A549 (cell line): Measurements from ENCODE around the gene CALCOCO1. TPM values are rescaled to one million over a fixed set of nuclear protein-coding genes. Genes with fewer than 3 reads are reported as not detected.

ENCODE experiments used
- ATAC-seq, 2 experiments: fragments of 200-7000 bp in 1 of 2; fragments of >200 bp in 1 of 2; cut with Nextera tagmentation in 1 of 2; cut with Tn5 transposase in 1 of 2; 3 replicates each; pipeline versions ENCODE4 v1.8.0 to v1.9.1; 2018 to 2020; ENCODE audit warnings: mild to moderate bottlenecking in 1 of 2, moderate library complexity in 1 of 2
- CTCF ChIA-PET: fragments of 300-600 bp; sonication (Branson Sonifier 250); formaldehyde crosslinking; extraction: SDS; loops from one replicate; lab custom pipeline; 2021; ENCODE audit warnings: antibody characterized with exemption, inconsistent platforms; lab: Yijun Ruan, JAX
- POLR2A ChIA-PET: fragments of 350-600 bp; formaldehyde crosslinking; extraction: SDS; loops from one replicate; lab custom pipeline; 2021; ENCODE audit warnings: antibody characterized with exemption, inconsistent platforms; lab: Yijun Ruan, JAX
- DNase-seq, 2 experiments: peaks; one replicate each; pipeline versions ENCODE4 v3.0.0 to v3.0.0-alpha.2; 2011 to 2016; ENCODE audit warnings: low read depth in 1 of 2, low spot score in 1 of 2
- FAIRE-seq: peaks from 2 replicates; lab custom pipeline; 2011; peaks lifted over from hg19 to GRCh38; lab: Jason Lieb, UNC
- H3K27ac ChIP-seq, 2 experiments: fragments of >200 bp; sonication (Bioruptor Twin); formaldehyde crosslinking; 3 replicates each; pipeline ENCODE4 v1.5.1; 2016 to 2017
- H3K4me1 ChIP-seq: fragments of >200 bp; sonication (Bioruptor Twin); formaldehyde crosslinking; 3 replicates; pipeline ENCODE4 v1.6.1; 2016
- H3K4me2 ChIP-seq: fragments of >200 bp; sonication (Bioruptor Twin); formaldehyde crosslinking; 3 replicates; pipeline ENCODE4 v1.6.1; 2016
- H3K4me3 ChIP-seq: fragments of >200 bp; sonication (Bioruptor Twin); formaldehyde crosslinking; 3 replicates; pipeline ENCODE4 v1.5.1; 2016
- H3K9me3 ChIP-seq: fragments of >200 bp; sonication (Bioruptor Twin); formaldehyde crosslinking; 3 replicates; pipeline ENCODE4 v1.6.1; 2016
- BCL3 ChIP-seq: fragments of >200 bp; sonication (Bioruptor Twin); formaldehyde crosslinking; IDR thresholded peaks from 3 replicates; pipeline ENCODE4 v1.6.1; 2016
- EHF ChIP-seq: fragments of 250-450 bp; sonication (Bioruptor Pico); IDR thresholded peaks from 2 replicates; pipeline ENCODE4 v1.5.0; 2020; ENCODE audit warnings: mild to moderate bottlenecking
- EHMT2 ChIP-seq: fragments of 200-600 bp; sonication (generic); IDR thresholded peaks from 2 replicates; pipeline ENCODE4 v1.6.1; 2016; ENCODE audit warnings: antibody characterized with exemption, low read depth, mild to moderate bottlenecking, moderate library complexity
- FOSL2 ChIP-seq, 2 experiments: fragments of 450-650 bp in 1 of 2; fragments of >200 bp in 1 of 2; sonication (Bioruptor Twin) in 1 of 2; formaldehyde crosslinking; IDR thresholded peaks; 2 replicates each; pipeline versions ENCODE4 v1.5.0 to v1.6.1; 2016 to 2020; ENCODE audit warnings: mild to moderate bottlenecking in 1 of 2, moderate library complexity in 1 of 2
- GATA3 ChIP-seq: IDR thresholded peaks from 2 replicates; pipeline ENCODE4 v1.6.1; 2012; ENCODE audit warnings: borderline replicate concordance
- HES2 ChIP-seq: fragments of >200 bp; sonication (Bioruptor Twin); formaldehyde crosslinking; IDR thresholded peaks from 2 replicates; pipeline ENCODE4 v1.6.1; 2016
- HEYL ChIP-seq: fragments of 250-450 bp; sonication (Bioruptor Pico); IDR thresholded peaks from 2 replicates; pipeline ENCODE4 v1.8.0; 2021; ENCODE audit warnings: mild to moderate bottlenecking, moderate library complexity
- HMGXB4 ChIP-seq: fragments of 250-450 bp; sonication (Bioruptor Pico); IDR thresholded peaks from 2 replicates; pipeline ENCODE4 v1.5.0; 2021; ENCODE audit warnings: mild to moderate bottlenecking, moderate library complexity, borderline replicate concordance
- JUNB ChIP-seq: fragments of >200 bp; sonication (Bioruptor Twin); formaldehyde crosslinking; IDR thresholded peaks from 2 replicates; pipeline ENCODE4 v1.6.1; 2016
- KDM1A ChIP-seq: fragments of 200-600 bp; sonication (generic); IDR thresholded peaks from 2 replicates; pipeline ENCODE4 v1.6.1; 2016; ENCODE audit warnings: low read depth, mild to moderate bottlenecking
- MAZ ChIP-seq: fragments of 150-350 bp; IDR thresholded peaks from 2 replicates; pipeline ENCODE4 v1.6.1; 2014; ENCODE audit warnings: antibody characterized with exemption, low read depth, low read length, borderline replicate concordance
- RCOR1 ChIP-seq: fragments of 150-350 bp; IDR thresholded peaks from 2 replicates; pipeline ENCODE4 v1.6.1; 2014; ENCODE audit warnings: antibody characterized with exemption, low read length, low read depth
- RFX5 ChIP-seq: fragments of 450-650 bp; IDR thresholded peaks from 2 replicates; pipeline ENCODE4 v1.7.1; 2014; ENCODE audit warnings: antibody characterized with exemption, mild to moderate bottlenecking, moderate library complexity
- SMC3 ChIP-seq: fragments of >200 bp; sonication (Bioruptor Twin); formaldehyde crosslinking; IDR thresholded peaks from 3 replicates; pipeline ENCODE4 v1.6.1; 2018; ENCODE audit warnings: inconsistent platforms
- SREBF2 ChIP-seq: fragments of 450-650 bp; IDR thresholded peaks from 2 replicates; pipeline ENCODE4 v1.6.1; 2014; ENCODE audit warnings: mild to moderate bottlenecking, moderate library complexity
- TP53 ChIP-seq: fragments of 250-450 bp; sonication (Bioruptor Pico); IDR thresholded peaks from 2 replicates; pipeline ENCODE4 v1.5.0; 2021; ENCODE audit warnings: mild to moderate bottlenecking, moderate library complexity
- ZSCAN20 ChIP-seq: fragments of 250-450 bp; sonication (Bioruptor Pico); IDR thresholded peaks from 2 replicates; pipeline ENCODE4 v1.8.0; 2022; ENCODE audit warnings: mild to moderate bottlenecking, moderate library complexity
- WGBS: methylation state at CpG from one replicate; pipeline ENCODE4 v1.1.6; 2017; ENCODE audit errors: missing lambda C conversion rate; 5-methylcytosine and 5-hydroxymethylcytosine counted together
- polyA plus RNA-seq, 4 experiments: library from polyadenylated mRNA; depleted of rRNA in 3 of 4; stranded (reverse); fragments of >200 nt; fragmentation: RNase III in 1 of 4; extraction: RNeasy Plus Mini Kit Qiagen cat#74134 plus additional on column Dnase treatment in 1 of 4; gene quantifications; 2 replicates in 3 of 4; 3 replicates in 1 of 4; pipeline ENCODE4 v1.2.3, GENCODE V29; 2011 to 2017

The CALCOCO1 gene
- polyA plus RNA-seq, 2 of the 4 experiments (the other 2 are of a cell fraction) = 28.8 to 41.5 TPM

- no peak for ATAC-seq
- TF ChIP-seq ZSCAN20 (CRISPR knock-in tag) (no peak), EHF (no peak), SMC3 (no peak), TP53 (CRISPR knock-in tag) (no peak), HEYL (CRISPR knock-in tag) (no peak)
- Histone ChIP-seq H3K4me1 (peaks cover 8% of the 10 kb centered on the region), H3K4me3 (no peak overlapping the region), H3K9me3 (no peaks in the 10 kb centered on the region), H3K27ac (no peak overlapping the region), H3K4me2 (peak overlapping the region; percentile 72)
- CTCF ChIA-PET = interaction anchor here (0.7 to 15.9 kb wide), 2 partner anchors 8 to 39 kb away, joined by 3 to 833 read pairs; partner anchors contain the start of gene CALCOCO1
- 86% methylated on average over 24 of the region's 24 CpGs for WGBS
- FAIRE-seq = no peak
- DNase-seq = no peak
- POLR2A ChIA-PET = no interaction called here
Measured at GRCh38 chr12:53696655-53697331, 30.5 kb downstream of the CALCOCO1 start.

GRCh38 chr12:53696285-53696654 is 31.0 kb downstream of the CALCOCO1 start:
- Histone ChIP-seq H3K9me3 (no peaks in the 10 kb centered on the region), H3K27ac (no peak overlapping the region; a peak in 1 of 6 replicates), H3K4me1 (peaks cover 8% of the 10 kb centered on the region), H3K4me2 (peak overlapping the region; percentile 72), H3K4me3 (peak overlapping the region; percentile 2; the same call in 1 of the 3 replicates)
- peak; percentile 90 to 97 for ATAC-seq
- ChIA-PET POLR2A (no interaction called here), CTCF (interaction anchor here (15.9 kb wide), 1 partner anchor 40 kb away, joined by 833 read pairs; the partner anchor contains the start of gene CALCOCO1)
- 14% methylated on average over 11 of the region's 11 CpGs for WGBS
- FAIRE-seq = peak; percentile 96
- peak; percentile 93 to 100 for DNase-seq
- TF ChIP-seq RFX5 = peak; percentile 98
- TF ChIP-seq EHMT2 = no peak

- POLR2A ChIA-PET = no interaction called here
- WGBS = 66% methylated on average over 39 of the region's 57 CpGs
- H3K4me1 ChIP-seq = peaks cover 8% of the 10 kb centered on the region
- peak; percentile 59 to 68 for ATAC-seq
- CTCF ChIA-PET = interaction anchor here (1.2 to 15.9 kb wide), 5 partner anchors 19 to 153 kb away, joined by 3 to 833 read pairs (median 7); partner anchors contain the start of genes ATP5MC2 and CALCOCO1
- H3K4me2 ChIP-seq = peak overlapping the region; percentile 72
- no peak for FAIRE-seq
- TF ChIP-seq EHMT2 = no peak
- TF ChIP-seq EHF = no peak
- no peak for TF ChIP-seq RFX5
- no peak for TF ChIP-seq GATA3
- no peak for TF ChIP-seq RCOR1
- TF ChIP-seq HMGXB4 (CRISPR knock-in tag) = no peak
- no peak for TF ChIP-seq JUNB
- TF ChIP-seq FOSL2 (IDR thresholded peaks at IDR 0.05) = no peak
- TF ChIP-seq FOSL2 (CRISPR knock-in tag; IDR thresholded peaks at IDR 0.05) = no peak
- TF ChIP-seq HES2 = no peak
- no peak for TF ChIP-seq MAZ
- TF ChIP-seq BCL3 = no peak
- no peak for TF ChIP-seq KDM1A
- TF ChIP-seq SREBF2 = no peak
- TF ChIP-seq ZSCAN20 (CRISPR knock-in tag) = no peak
- TF ChIP-seq, all 56 proteins: peak for 0
- Histone ChIP-seq H3K4me3 (peak overlapping the region; percentile 2; the same call in 1 of the 3 replicates), H3K9me3 (no peaks in the 10 kb centered on the region), H3K27ac (peak overlapping the region in 1 of 2 experiments; percentile 58; a peak in 2 of 6 replicates)
- peak; percentile 29 to 55 for DNase-seq
Measured at GRCh38 chr12:53695152-53696145, 31.8 kb downstream of the CALCOCO1 start.
